NCI-H526 (cell line): ENCODE measurements around the gene EIF1B.
A peak's percentile ranks its signal among the peaks of the same experiment; 100 is the strongest.

Experiments used
- DNase-seq, 2 experiments: peaks; one replicate each; lab custom pipeline; 2025; lab: John Stamatoyannopoulos, UW

EIF1B gene

DNA sequence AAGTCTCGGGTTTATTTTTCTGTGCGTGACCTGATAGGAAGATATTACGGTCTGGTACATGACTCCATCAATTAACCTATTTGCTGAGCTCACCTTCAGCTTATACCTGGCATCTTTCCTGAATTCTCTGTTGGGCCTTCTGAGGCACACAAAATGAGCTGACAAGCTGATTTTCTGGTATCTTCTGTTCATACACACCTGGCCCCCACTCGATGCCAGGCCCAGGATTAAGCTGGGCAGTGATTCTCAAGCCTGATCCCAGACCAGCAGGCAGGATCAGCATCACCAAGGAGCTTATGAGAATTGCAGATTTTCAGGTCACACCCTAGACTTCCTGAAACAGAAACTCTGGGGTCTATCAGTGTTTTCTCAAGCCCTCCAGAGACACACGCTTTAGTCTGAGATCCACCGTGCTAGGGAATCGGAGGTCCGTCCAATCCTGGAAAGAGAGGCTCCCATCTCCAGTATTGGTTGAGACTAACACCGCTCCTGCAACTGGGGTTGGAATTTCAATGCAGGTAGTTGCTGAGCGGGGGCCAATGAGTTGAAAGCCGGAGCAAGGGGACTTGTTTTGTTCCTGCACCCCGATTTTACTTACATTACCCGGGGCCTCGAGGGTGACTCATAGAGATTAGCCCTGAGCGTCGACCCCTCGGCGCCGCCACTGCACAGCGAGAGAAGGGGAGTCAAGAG lies 636 bp upstream of the EIF1B start:
- DNase-seq, result no peak

DNA sequence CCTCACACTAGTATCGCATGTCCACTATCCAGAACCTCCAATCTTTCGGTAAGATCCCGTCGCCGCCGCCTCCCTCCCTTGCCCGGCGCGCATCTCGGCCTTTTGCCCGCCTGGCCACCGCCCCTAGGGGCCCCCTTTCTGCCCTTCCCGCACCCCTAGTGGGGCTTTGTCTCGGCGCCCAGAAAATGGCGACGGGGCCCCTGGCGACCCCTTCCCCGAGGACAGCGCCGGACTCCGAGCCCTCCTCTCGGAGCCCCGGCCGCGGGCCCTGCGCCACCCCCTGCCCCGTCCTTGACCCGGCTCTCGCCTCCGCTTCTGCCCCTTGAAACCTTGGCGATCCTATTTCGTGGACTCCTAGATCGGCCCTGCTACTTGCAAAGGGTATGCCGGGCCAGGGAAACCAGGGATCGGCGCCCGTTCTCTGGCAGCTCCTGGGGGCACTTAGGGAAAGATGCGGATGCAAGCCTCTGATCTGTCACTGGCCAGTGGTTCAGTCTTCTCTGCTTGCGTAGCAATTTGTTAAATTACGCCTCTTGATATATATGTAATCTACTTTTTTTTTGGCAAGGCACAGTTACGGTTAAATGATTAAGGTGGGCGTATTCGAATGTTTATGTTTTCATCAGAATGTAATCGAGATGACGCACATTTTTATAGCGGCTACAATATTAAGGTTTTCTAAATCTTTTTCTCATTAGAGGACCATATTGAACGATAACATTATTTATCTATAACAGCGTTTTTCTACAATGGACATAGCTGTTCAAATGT lies 603 bp downstream of the EIF1B start:
- DNase-seq, result peak in 1 of 2 experiments; percentile 48

GRCh38 chr3:40310705-40311104 lies 1.2 kb downstream of the EIF1B start:
- peak in 1 of 2 experiments; percentile 24 for DNase-seq

- DNase-seq, result no peak
Observed at GRCh38 chr3:40312661-40313226, 3.2 kb downstream of the EIF1B start.

DNA sequence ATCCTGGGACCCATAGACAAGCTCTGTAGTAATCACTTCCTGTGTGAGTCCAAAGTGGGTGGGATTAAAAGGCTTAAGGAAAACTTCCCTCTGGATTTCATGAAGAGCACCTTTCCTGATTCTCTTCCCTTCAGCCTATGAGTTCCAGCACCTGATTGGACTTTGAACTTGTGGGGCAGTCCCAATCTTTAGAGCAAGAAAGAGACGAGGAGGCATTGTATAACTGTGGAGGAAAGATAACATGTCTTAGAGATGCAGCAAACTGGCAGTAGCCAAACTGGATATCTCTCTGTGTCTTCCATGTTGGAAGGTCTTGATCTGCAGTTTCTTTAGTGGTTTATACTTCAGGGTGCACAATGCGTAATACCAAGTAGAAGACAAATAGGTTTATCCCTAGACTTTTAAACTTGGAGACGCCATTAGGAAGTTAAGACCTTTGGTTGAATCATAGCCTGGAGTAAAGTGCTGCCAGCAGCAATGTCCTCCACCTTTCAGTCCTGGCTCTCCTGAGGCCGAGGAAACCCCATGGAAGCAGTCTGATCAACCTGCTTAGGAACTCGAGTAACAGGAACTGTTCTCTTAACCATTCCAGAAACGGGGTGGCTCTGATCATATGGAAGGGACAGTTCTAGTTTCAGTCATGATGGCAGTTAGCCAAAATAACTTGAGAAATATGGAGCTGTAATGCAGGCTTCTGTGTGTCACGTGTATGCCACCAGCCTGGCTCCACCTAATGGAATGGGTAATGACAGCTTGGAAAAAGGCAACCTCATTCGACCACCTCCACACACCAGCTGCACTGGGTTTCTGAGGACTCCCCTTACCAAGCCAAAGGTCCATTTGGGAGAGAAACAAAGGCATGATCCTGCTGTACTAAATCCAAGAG lies 4.7 kb downstream of the EIF1B start:
- DNase-seq, result peak; percentile 10 to 37

- DNase-seq, result peak; percentile 80 to 91
Observed at GRCh38 chr3:40317061-40317855, 7.8 kb downstream of the EIF1B start.

- DNase-seq, result no peak
Observed at GRCh38 chr3:40321818-40322217, 12.3 kb downstream of the EIF1B start.

DNA sequence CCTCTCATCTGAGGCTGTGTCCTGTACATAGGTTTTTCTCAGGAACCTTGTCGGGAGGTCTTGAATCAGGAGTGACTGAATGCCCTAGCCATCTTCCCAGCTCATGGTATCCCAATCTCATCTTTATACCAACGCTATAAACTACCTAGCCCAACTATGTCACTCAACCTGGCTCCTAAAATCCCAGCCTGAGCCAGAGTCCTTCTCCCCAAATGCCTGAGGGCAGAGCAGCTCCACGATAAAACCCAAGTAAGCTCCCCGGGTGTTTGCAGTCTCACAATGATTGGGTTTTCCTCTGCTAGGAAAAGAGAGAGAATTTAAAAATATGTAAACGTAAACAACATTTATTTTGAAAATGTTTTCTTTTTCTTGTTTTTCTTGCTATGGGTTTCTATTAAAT lies 14.4 kb downstream of the EIF1B start:
- no peak for DNase-seq

GRCh38 chr3:40324621-40325020 lies 15.1 kb downstream of the EIF1B start:
- peak; percentile 93 to 96 for DNase-seq

GRCh38 chr3:40325465-40325864 lies 16.0 kb downstream of the EIF1B start:
- DNase-seq, result no peak

DNA sequence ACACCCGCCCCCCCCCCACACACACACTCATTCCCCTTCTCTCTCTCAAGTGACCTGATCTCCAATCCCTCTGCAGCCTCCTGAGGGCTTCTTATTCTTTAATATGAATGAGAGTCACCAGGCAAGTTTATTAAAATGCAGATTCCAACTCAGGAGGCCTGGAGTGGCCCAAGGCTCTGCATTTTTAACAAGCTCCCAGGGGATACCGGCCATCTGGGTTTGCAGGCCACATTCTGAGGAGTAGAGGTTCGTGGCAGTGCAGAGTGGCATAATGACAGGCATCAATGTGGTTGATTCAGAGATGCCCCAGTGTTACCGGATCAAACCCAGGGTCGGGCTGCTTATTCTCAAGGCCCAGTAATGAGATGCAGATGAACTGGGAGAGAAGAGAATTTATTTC lies 18.9 kb downstream of the EIF1B start:
- DNase-seq, result no peak

- no peak for DNase-seq
Observed at GRCh38 chr3:40329071-40329470, 19.6 kb downstream of the EIF1B start.

- no peak for DNase-seq
Observed at GRCh38 chr3:40332684-40333083, 23.2 kb downstream of the EIF1B start.

GRCh38 chr3:40333416-40333815 lies 23.9 kb downstream of the EIF1B start:
- no peak for DNase-seq

- no peak for DNase-seq
Observed at GRCh38 chr3:40333852-40334251, 24.3 kb downstream of the EIF1B start.

GRCh38 chr3:40336101-40336500 lies 26.6 kb downstream of the EIF1B start:
- DNase-seq, result no peak

- DNase-seq, result no peak
Observed at GRCh38 chr3:40336511-40337135, 27.1 kb downstream of the EIF1B start.

- no peak for DNase-seq
Observed at GRCh38 chr3:40337136-40338108, 27.9 kb downstream of the EIF1B start.

GRCh38 chr3:40339871-40340270 lies 30.4 kb downstream of the EIF1B start:
- DNase-seq, result no peak
